Stimulated activated CD4-positive, alpha-beta T cell treated with anti-CD3 and anti-CD28 coated beads, Interleukin-12 subunit alpha, Interleukin-12 subunit beta, amount 100 ng/mL, for 4 hours (primary cell): ENCODE measurements around the gene SLC6A9.

Source experiments
- DNase-seq: peaks from one replicate; pipeline ENCODE4 v3.0.0-alpha.2; 2020

SLC6A9 gene

GRCh38 chr1:43963006-43963405, 68.3 kb downstream of the SLC6A9 start:
- DNase-seq = no peak

- no peak for DNase-seq
Measured at GRCh38 chr1:43962324-43962723, 68.9 kb downstream of the SLC6A9 start.

DNA sequence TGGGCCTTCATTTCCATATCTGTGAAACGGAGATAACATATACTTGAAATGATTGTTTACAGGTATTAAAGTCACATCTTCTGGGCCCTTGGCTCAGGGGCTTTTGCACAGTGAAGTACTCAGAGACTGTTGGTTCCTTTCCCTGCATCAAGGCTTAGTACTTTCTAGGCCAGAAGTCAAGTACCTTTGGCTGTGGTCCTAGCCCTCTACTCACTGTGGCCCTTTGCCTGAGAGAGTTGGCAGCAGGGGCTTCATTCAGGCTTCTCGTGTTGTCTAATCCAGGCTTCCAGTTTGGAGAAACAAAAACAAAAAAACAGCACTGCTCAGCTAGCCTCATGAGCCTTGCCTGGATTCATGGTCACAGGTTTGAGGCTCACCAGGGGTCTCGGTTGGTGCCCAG, 69.6 kb downstream of the SLC6A9 start:
- no peak for DNase-seq

- DNase-seq = no peak
Measured at GRCh38 chr1:43960798-43961197, 70.5 kb downstream of the SLC6A9 start.

DNA sequence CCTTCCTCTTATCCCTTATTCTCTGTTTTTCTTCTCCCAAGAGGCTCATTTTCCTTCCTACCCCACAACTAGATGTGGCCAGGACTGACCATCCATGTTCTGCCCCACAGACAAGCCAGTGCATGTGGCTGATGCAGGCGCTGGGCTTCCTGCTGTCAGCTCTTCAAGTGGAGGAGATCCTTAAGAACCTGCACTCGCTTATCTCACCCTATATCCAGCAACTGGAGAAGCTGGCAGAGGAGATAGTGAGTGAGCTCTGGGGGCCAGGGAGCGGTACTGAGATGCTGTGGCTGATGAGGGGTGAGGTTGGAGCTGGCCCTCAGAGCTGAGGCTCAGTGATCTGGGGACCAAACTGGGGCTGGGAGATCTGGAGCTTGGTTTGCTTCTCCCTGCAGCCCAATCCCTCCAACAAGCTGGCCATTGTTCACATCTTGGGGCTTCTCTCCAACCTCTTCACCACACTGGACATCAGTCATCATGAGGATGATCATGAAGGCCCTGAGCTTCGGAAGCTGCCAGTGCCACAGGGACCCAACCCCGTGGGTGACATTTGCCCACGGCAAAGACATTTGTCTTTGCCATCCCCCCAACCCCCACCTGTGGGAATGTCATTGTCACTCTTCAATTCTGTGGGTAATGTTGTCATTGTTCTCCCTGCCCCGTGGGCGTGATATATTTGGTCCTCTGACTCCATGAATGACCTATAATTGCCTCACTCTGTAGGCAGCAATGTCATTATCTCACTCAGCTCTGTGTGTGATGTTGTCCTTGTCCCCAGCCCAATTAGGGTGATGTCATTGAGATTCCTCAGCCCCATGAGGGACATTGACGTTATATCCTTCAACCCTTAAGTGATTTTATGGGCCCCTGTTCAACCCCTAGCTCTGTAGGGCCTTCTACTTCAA, 72.7 kb downstream of the SLC6A9 start:
- no peak for DNase-seq

DNA sequence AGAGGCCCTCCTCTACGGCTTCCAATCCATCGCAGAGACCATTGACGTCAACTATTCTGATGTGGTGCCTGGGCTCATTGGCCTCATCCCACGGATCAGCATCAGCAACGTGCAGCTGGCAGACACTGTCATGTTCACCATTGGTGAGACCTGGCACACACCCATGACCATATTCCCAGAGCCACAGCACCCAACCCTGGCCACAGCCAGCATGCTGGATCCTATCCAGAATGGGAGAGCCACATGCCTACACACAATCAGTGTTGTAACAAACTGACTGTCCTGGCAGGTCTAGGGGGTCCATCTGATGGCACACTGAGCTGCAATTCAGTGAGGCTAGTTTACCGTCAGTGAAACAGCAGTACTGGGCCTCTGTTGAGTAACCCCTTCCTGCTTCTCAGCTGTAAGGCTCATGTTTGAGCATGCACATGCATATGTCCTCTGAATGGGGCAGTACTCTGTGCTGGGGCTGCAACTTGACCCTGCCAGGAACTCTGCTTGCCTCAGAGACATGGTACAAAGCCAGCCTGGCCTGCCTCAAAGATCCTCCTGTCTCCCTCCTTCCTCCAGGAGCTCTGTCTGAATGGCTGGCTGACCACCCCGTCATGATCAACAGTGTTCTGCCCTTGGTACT, 73.7 kb downstream of the SLC6A9 start:
- no peak for DNase-seq

- no peak for DNase-seq
Measured at GRCh38 chr1:43956234-43956633, 75.0 kb downstream of the SLC6A9 start.

- DNase-seq = no peak
Measured at GRCh38 chr1:43954036-43954435, 77.2 kb downstream of the SLC6A9 start.

DNA sequence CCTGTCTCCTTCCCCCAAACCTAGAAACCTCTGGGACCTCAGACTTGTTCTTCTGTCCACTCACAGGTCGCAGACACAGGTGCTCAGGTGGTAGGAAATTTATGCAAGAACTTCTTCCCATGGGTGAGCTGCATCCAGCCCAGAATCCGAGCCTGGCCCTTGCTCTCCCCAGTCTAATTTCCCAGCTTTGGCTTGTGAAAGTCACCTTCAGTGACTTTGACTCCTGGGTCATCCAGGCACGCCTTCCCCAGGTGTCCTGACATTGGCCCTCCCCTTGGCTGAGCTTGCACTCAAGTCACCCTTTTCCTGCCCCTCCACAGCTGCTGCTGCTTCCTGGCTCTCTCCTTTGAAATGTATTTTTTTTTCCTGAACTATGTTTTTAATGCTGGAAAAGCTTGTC, 77.9 kb downstream of the SLC6A9 start:
- DNase-seq = no peak

DNA sequence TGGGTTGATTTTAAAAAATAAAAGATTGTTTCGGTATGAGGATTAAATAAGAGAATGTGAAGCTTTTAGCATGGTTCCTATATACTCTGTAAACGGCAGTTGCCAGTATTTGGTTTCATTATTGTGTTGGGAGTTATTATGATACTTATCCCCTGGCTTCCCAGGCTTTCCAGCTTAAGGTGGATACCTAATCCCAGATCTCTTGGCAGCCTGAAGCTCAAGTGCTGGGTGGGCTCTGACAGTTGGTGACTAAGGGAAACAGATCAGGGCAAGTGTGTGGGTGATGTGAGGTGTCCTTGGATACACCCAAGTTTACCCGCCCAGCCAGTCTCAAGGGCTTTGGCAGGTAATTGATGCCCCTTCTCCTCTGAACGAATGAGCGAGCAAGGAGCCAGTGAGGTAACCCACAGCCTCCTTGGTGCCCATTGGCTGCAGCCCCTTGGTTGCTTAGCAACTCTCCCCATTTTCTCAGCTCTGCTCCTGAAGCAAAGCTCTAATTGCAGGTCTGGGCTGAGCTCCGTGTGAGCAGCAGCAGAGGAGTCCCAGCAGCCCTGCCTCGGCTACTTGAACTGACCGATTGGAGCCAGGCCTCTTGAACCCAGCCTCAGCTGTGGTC, 78.4 kb downstream of the SLC6A9 start:
- no peak for DNase-seq

DNA sequence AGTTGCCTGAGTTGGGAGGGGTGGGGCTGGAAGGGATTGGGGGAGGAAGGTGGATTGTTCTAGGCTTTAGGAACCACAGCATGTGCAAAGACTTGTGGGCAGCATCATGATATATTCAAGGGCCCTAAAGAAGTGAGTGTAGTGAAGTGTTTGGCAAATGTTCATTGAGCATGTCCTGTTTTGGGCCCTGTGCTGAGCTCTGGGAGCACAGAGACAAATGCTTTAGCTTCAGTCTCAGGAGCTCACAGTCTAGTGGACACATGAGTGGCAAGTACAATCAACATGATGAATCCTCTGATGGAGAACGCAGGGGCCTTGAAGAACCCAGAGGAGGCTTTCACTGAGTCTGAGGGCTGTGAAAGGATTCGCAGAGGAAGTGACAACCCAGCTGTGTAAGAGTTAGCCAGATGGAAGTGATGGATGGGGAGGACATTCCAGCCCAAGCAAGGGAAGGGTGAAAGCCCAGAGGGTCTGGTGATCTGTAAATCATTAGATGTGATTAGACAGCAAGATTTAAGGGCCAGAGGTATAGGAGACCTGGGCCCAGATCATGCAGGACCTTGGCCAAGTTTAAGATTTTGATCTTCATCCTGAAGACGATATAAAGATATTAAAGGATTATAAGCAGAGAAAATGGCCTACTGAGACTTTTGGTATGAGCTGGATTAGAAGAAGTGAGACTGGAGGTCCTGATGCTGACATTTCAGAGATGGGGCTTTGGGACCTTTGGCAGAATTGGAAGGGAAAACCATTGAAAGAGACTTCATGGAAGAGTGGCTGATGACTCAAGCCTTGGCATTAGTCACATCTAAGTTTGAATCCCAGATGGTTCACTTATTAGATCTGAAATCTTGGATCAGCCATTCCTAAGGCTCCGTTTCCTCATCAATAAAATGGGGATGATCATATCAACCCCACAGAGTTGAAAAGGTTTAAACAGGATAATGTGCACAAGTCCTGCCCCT, 80.0 kb downstream of the SLC6A9 start:
- no peak for DNase-seq

DNA sequence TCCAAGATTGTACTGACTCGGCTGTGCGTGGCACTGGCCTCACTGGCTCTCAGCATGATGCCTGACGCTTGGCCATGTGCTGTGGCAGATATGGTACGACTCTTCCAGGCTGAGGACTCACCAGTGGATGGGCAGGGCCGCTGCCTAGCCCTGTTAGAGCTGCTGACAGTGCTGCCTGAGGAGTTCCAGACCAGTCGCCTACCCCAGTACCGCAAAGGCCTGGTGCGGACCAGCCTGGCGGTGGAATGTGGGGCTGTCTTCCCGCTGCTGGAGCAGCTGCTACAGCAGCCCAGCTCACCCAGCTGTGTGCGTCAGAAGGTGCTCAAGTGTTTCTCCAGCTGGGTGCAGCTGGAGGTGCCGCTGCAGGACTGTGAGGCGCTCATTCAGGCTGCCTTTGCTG, 81.6 kb downstream of the SLC6A9 start:
- no peak for DNase-seq

- DNase-seq = no peak
Measured at GRCh38 chr1:43947874-43948437, 83.3 kb downstream of the SLC6A9 start.

DNA sequence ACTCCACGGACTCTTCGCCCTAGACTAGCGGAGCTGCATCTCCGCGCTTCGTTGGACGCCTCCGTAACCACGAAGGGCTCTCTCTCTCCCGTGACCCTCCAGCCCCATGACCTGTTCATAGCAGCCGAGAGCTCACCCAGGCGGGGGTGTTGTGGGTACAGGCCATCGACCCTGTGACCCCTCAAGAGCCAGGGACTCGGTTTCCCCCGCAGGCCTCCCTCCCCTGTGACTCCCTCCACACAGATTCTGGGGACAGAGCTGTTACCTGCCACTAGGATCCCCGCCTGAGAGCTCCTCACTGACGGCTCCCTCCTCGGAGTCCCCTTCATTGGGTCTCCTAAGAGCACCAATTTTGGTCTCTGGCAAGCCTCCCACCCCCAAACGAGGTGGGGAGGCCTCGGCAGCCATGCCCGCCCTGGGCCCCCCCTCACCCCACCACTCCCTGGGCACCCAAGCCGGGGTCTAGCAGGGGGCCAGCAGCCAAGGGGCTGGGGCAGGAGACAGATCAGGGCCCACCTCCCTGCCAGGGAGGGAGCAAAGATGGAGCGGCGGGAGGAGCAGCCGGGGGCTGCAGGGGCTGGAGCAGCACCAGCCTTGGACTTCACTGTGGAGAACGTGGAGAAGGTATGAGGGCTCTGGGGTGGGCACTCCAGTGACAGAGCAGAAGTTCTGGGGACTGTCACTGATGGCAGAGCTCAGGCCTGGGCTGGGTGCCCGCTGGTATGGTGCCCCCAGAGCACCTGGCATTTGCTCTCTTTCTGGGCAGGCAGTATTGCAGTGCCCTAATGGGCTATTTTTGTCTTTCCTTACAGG, 84.0 kb downstream of the SLC6A9 start:
- no peak for DNase-seq
